Parathyroid adenoma (tissue), 2 donors: ENCODE results near the gene RELN.

Experiments
- H2AFZ ChIP-seq: fragments of 300-600 bp; sonication (generic); one replicate; pipeline ENCODE4 v1.7.0; 2017; ENCODE audit warnings: antibody characterized with exemption, mild to moderate bottlenecking
- H3K27ac ChIP-seq: fragments of 300-600 bp; sonication (generic); one replicate; pipeline ENCODE4 v1.7.0; 2017
- H3K27me3 ChIP-seq: fragments of 300-600 bp; sonication (generic); one replicate; pipeline ENCODE4 v1.7.0; 2017; ENCODE audit warnings: low read length; ENCODE audit not compliant: control insufficient read depth, insufficient read depth
- H3K36me3 ChIP-seq: fragments of 300-600 bp; sonication (generic); one replicate; pipeline ENCODE4 v1.7.0; 2017; ENCODE audit warnings: low read length; ENCODE audit not compliant: control insufficient read depth, insufficient read depth
- H3K4me1 ChIP-seq: fragments of 300-600 bp; sonication (generic); one replicate; pipeline ENCODE4 v1.7.0; 2017; ENCODE audit warnings: control low read depth
- H3K4me2 ChIP-seq: fragments of 300-600 bp; sonication (generic); one replicate; pipeline ENCODE4 v1.7.0; 2017; ENCODE audit warnings: low read length
- H3K4me3 ChIP-seq: fragments of 300-600 bp; sonication (generic); one replicate; pipeline ENCODE4 v1.7.0; 2017; ENCODE audit warnings: low read depth, low read length
- H3K79me2 ChIP-seq: fragments of 300-600 bp; sonication (generic); one replicate; pipeline ENCODE4 v1.7.0; 2017; ENCODE audit warnings: control low read depth
- H3K9ac ChIP-seq: fragments of 300-600 bp; sonication (generic); one replicate; pipeline ENCODE4 v1.7.0; 2017; ENCODE audit warnings: mild to moderate bottlenecking
- H3K9me3 ChIP-seq: fragments of 300-600 bp; sonication (generic); one replicate; pipeline ENCODE4 v1.7.0; 2017; ENCODE audit warnings: low read length; ENCODE audit not compliant: control insufficient read depth
- CTCF ChIP-seq: fragments of 300-600 bp; sonication (generic); IDR thresholded peaks from one replicate; pipeline ENCODE4 v1.7.0; 2017; ENCODE audit warnings: antibody characterized with exemption, mild to moderate bottlenecking
- donor health status: primary hyperparathyroidism.

RELN gene

GRCh38 chr7:103984050-103984449 lies 5.4 kb downstream of the RELN start:
- TF ChIP-seq CTCF = no peak
- no peak overlapping the region for H3K9ac ChIP-seq
- no peak overlapping the region for H3K4me3 ChIP-seq
- H3K27me3 ChIP-seq = peaks cover 2% of the 10 kb centered on the region
- H2AFZ ChIP-seq = no peak overlapping the region
- H3K79me2 ChIP-seq = no peaks in the 10 kb centered on the region
- H3K27ac ChIP-seq = no peak overlapping the region
- H3K36me3 ChIP-seq = no peaks in the 10 kb centered on the region
- H3K4me1 ChIP-seq = no peaks in the 10 kb centered on the region
- no peak overlapping the region for H3K4me2 ChIP-seq
- no peaks in the 10 kb centered on the region for H3K9me3 ChIP-seq

GRCh38 chr7:103983201-103983977 lies 6.1 kb downstream of the RELN start:
- Histone ChIP-seq H3K36me3 (no peaks in the 10 kb centered on the region), H3K79me2 (no peaks in the 10 kb centered on the region), H3K27ac (no peak overlapping the region), H3K4me1 (no peaks in the 10 kb centered on the region), H3K4me3 (no peak overlapping the region), H2AFZ (no peak overlapping the region), H3K9me3 (no peaks in the 10 kb centered on the region), H3K9ac (no peak overlapping the region), H3K4me2 (no peak overlapping the region), H3K27me3 (no peaks in the 10 kb centered on the region)
- TF ChIP-seq CTCF = no peak

- Histone ChIP-seq H3K36me3 (no peaks in the 10 kb centered on the region), H3K9me3 (no peaks in the 10 kb centered on the region), H3K4me2 (no peak overlapping the region), H3K4me3 (no peak overlapping the region), H3K79me2 (no peaks in the 10 kb centered on the region), H3K4me1 (no peaks in the 10 kb centered on the region), H2AFZ (no peak overlapping the region), H3K27me3 (no peaks in the 10 kb centered on the region), H3K27ac (no peak overlapping the region), H3K9ac (no peak overlapping the region)
- no peak for TF ChIP-seq CTCF
These were observed 8.4 kb downstream of the RELN start for GRCh38 chr7:103981003-103981423.

GRCh38 chr7:103972779-103973434 lies 16.6 kb downstream of the RELN start:
- H2AFZ ChIP-seq = no peak overlapping the region
- TF ChIP-seq CTCF = no peak
- no peak overlapping the region for H3K4me3 ChIP-seq
- no peaks in the 10 kb centered on the region for H3K9me3 ChIP-seq
- H3K9ac ChIP-seq = no peak overlapping the region
- H3K27me3 ChIP-seq = no peaks in the 10 kb centered on the region
- H3K79me2 ChIP-seq = no peaks in the 10 kb centered on the region
- H3K36me3 ChIP-seq = no peaks in the 10 kb centered on the region
- H3K4me1 ChIP-seq = no peaks in the 10 kb centered on the region
- no peak overlapping the region for H3K4me2 ChIP-seq
- no peak overlapping the region for H3K27ac ChIP-seq
